HG02588 (cell line): Measurements from ENCODE around the gene ATP1A2.

Experiments
- ATAC-seq: cut with Tn5 transposase; IDR thresholded peaks from one replicate; pipeline ENCODE4 v1.9.1; 2021; ENCODE audit warnings: mild to moderate bottlenecking, moderate library complexity; ENCODE audit not compliant: unreplicated experiment

ATP1A2 gene

GRCh38 chr1:160115545-160116282 lies at the start of gene ATP1A2:
TSS of gene ATP1A2 (plus strand) at chr1:160115759. CDS start at chr1:160115862, 103 bp downstream.
- ATAC-seq = no peak

GRCh38 chr1:160066829-160067745 lies 48.5 kb upstream of the ATP1A2 start:
- no peak for ATAC-seq

- no peak for ATAC-seq
These were observed 47.3 kb upstream of the ATP1A2 start for GRCh38 chr1:160068225-160068624.

- ATAC-seq = no peak
These were observed 45.9 kb upstream of the ATP1A2 start, which contains the start of gene KCNJ10 for GRCh38 chr1:160069460-160070231. TSS of gene KCNJ10 (minus strand) at chr1:160070160. CDS start at chr1:160042532, 27,628 bp downstream.

- ATAC-seq = no peak
These were observed 45.1 kb upstream of the ATP1A2 start for GRCh38 chr1:160070243-160071163.

GRCh38 chr1:160071289-160071688 lies 44.3 kb upstream of the ATP1A2 start:
- no peak for ATAC-seq

- no peak for ATAC-seq
These were observed 40.7 kb upstream of the ATP1A2 start for GRCh38 chr1:160074865-160075264.

GRCh38 chr1:160075836-160076235 lies 39.7 kb upstream of the ATP1A2 start:
- ATAC-seq = no peak

GRCh38 chr1:160076295-160076694 lies 39.3 kb upstream of the ATP1A2 start:
- no peak for ATAC-seq

GRCh38 chr1:160077486-160077885 lies 38.1 kb upstream of the ATP1A2 start:
- no peak for ATAC-seq

- peak; percentile 72 for ATAC-seq
These were observed 36.9 kb upstream of the ATP1A2 start for GRCh38 chr1:160078512-160079195.

GRCh38 chr1:160079448-160079847 lies 36.1 kb upstream of the ATP1A2 start:
- no peak for ATAC-seq

- ATAC-seq = no peak
These were observed 35.0 kb upstream of the ATP1A2 start for GRCh38 chr1:160080381-160081100.

- ATAC-seq = no peak
These were observed 34.2 kb upstream of the ATP1A2 start, which contains the start of gene KCNJ9 for GRCh38 chr1:160081261-160081936. TSS of gene KCNJ9 (plus strand) at chr1:160081538. CDS start at chr1:160084031, 2,493 bp downstream.

GRCh38 chr1:160082487-160082886 lies 33.1 kb upstream of the ATP1A2 start:
- ATAC-seq = no peak

- no peak for ATAC-seq
These were observed 32.6 kb upstream of the ATP1A2 start for GRCh38 chr1:160082926-160083325.

GRCh38 chr1:160083968-160084770 lies 31.4 kb upstream of the ATP1A2 start:
- ATAC-seq = peak; percentile 55
